ENCODE results near the gene MAPK12.
A peak's percentile ranks its signal among the peaks of the same experiment; 100 is the strongest.

The MAPK12 gene

DNA sequence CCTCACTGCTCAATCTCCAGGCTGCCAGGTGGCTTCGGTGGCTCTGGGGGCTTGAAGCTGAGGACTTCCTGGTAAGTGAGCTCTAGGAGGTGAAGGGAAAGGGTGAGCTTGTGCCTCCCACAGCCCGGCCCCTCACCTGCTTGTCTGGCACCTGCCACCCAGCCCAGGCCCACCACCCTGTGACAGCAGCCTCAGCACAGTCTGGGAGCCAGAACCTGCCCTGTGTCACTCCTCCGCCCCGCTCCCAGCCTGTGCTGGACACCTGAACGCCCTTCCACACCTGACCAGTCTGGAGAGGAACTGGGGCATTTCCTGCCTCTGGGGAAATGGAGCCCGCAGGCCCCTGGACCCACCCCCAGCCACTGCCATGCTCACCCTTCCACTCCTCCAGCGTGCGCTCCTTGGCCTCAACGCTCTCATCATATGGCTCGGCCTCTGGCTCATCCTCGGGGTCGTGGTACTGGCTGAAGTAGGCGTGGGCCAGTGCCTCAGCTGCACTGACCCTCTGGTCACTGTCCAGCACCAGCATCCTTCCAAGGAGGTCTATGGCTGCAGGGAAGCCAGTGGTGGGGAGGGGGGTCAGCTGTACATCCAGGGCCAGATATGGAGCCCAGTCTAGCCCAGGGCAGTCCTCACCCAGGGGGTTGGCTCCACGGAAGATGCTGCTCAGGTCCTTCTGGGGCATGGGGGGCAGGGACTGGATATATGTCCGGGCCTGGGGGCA is 3.6 kb upstream of the MAPK12 start:
- DNase-seq, result no peak

DNA sequence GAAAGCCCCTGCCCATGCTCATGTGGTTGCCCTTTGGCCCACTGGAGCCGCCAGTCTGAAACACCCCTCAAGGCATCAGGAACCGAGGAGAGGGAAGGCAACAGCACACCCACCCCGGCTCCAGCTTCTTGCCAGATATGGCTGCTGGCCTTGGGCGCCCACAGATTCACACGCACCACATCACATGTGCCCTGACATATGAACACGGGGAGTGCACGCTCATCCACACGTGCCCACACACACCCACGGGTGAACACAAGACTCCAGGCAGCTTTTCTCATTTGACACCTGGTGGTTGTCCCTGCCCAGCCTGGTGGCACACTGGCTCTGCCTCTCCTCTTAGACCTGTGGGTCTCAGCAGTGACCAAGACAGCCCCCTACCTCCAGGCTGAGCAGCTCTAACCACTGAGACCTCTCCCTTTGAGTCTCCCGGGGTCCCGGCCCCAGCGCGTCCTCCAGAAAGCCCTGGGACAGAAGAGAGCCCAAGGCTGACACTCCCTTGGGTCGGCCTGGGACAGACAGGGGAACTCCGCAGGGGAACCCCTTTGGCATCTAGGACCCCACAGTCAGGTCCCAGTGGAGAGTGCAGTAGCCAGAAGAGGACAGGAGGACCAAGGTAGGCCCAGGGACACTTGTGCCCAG is 2.7 kb upstream of the MAPK12 start:
- DNase-seq, result no peak

DNA sequence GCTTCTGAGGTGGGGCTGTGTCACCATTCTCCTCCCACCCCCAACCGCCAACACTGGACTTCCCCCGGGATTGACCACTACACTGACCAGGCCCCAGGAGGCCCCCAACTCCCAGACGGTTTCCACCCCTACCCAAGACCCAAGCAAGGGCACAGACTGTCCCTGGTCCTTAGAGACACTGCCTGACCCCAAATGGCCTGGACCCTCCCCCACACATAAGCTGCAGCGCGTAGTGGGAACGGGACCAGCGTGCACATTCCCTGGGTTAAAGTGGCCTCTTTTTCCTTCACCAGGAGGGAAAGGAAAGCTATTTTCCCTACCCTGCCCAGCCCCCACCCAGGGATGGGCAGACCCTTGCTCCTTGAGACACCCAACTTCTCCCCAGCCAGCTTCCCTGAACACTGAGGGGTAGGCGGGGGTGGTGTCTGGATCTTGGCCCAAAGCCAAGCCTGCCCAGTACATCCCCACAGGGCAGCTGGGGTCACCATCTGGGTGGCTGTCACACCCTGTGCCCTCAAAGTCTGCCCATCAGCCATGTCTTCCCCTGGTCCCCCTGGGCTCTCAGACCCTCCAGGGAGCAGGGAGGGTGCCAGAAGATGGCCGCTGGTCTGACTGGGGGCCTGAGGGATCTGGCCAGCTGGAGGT is 1.6 kb upstream of the MAPK12 start:
- no peak for DNase-seq

DNA sequence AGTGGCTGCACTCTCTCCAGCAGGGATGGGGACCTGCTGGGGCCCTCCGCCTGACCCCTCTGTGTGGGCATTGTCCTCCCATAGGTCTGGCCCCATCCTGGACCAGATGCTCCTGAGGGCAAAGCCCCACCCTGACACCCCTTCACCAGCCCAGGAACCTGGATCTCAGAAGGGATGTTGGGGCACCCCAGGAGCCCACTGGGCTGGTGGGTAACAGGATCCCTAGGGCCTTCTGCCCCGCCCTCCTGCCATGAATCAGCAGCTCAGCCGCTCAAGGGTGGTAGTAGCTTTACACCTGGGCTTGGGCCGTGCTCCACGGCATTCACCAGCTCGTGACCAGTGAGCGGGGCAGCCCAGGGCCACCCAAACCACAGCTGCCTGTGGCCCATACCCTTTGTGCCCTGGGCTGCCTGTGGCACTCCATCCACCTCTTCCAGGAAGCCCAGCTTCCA is 1.0 kb upstream of the MAPK12 start:
- no peak for DNase-seq

DNA sequence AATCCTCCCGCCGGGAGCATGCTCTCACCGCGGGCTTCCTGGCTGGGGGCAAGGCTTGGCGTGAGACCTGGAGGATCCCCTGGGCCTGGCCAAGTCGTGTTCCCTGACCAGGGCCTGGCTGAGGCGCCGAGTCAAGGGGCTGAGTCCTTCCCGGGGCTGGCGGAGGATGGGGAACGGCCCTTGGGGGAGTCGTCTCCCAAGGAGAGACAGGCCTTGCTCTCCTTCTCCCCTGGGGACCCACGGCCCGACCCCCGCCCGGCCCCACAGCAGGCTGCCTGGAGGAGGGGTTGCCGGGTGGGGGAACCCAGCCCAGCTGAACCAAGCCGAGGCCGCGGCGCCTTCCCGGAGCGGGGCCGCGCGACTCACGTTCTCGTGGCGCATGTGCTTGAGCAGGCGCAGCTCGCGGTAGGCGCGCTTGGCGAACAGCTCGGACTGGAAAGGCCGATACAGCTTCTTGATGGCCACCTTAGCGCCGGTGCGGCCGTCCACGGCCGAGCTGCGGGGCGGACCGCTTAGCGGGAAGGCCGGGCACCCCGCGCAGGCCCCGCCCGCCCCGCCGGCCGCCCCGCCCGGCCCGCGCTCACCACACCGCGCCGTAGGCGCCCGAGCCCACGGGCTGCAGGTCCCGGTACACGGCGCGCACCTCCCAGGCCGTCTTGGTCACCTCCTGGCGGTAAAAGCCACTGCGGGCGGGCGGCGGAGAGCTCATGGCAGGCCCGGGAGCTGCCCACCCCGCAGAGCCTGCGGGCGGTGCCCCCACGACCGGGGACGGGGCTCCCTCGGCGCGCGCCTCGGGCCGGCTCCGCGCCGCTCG is 475 bp downstream of the MAPK12 start:
- DNase-seq, result no peak

DNA sequence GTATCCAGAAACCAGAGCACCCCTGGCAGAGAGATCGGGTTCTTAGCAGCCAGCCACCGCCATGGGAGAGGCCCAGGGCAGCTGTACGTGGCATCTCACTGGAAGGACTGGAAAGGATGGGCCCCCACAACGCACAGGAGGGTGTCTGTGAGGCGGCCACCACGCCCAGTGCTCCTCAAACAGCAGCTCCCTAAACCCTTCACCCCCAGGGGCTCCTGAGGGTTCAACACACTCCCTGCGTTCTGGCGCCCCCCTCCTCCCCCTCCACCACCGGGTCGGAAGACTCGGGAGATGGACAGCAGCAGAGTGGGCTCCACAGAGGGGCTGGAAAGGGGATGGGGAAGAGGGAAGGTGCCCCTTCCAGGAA is 1.1 kb downstream of the MAPK12 start:
- DNase-seq, result no peak

DNA sequence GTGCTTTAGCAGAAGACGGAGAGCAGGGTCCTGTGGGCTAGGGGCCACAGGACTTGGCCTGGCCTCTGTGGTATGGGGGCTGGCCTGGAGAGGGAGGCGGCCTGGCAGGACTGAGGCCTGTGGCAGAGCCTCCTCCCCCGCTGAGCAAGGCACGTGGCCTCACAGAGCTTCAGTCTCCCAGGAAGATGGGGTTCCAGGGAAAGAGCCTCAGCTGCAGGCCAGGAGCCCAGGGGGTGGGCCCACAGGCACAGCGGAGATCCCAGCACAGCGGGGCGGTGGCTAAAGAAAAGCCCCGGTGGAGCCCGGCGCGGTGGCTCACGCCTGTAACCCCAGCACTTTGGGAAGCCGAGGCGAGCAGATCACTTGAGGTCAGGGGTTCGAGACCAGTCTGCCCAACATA is 2.2 kb downstream of the MAPK12 start:
- no peak for DNase-seq

DNA sequence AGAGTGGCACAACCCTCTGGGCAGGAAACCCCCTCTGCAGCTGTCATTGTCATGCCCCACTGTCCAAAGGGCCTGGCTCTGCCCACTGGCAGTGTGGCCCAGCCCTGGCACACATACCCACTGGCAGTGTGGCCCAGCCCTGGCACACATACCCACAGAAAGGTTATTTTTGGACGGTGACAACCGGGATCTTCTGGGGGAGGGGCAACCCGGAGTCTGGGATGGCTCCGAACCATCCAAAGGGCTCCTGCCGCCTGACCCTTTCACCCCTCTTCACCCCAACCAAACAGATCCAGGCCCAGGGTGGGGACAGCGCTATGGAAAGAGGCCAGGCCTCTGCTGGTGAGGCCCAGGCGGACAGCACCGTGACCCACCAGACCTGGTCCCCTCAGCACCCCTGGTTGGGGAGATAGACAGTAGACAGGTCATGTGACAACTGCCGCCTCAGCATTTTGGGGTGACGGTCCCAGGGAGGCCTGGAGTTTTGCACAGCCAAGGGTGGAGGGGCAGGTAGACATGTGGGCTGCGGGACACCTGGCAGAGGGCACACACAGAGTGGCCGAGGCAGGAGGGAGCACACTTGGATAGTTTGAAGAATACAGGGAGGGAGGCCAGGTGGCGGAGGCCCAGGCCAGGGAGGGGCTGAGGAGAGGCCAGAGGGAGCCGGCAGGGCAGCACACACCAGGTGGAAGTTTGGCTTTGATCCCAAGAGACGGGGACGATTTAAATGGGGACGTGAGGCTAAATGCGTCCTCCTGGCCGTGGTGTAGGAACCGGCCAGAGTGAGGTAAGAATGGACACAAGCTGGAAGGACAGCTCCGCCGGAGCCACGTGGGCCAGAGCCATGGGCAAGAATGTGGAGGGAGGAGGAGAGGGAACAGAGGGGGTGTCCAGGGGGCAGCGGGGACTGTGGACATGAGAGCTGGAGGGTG is 2.9 kb downstream of the MAPK12 start:
- no peak for DNase-seq

DNA sequence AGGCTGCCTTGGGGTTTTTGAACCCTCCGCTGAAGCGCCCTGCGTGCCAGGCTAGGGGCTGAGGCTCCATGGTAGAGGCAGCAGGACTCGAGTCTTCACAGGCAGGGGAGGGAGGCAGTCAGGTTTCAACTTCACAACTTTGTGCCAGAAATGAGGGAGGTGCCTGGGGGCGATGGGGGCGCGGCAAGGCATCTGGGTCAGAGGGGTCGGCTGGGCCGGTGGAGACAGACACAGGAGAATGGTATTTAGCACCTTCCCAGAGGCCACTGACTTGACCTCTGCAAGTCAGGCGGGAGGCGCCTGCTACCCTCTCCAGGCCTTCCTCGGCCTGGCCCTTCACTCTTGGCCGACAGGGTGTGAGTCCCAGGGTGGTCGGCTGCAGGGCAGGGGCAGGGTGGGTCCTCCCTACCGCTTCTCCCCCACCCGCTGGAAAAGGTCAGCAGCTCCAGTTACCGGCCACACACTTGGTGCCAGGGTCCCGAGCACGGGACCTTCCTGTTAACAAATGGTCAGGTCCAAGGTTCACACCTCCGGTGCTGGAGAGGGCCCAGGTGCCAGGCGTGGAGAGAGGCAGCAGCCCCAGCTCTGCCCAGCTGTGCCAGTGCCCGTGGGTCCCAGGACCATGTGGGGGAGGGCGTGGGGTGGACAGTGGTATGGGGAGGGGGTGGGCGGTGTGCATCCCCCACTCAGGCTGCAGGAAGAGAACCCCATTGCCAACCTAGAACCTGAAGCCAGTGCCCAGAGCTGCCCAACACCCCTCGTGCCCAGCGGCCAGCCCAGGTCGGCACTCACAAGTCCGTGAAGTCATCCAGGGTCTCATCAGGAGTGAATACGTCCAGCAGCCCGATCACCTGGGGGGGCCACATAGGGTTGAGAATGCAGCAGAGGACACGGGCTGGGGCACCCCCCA is 3.8 kb downstream of the MAPK12 start:
- no peak for DNase-seq

DNA sequence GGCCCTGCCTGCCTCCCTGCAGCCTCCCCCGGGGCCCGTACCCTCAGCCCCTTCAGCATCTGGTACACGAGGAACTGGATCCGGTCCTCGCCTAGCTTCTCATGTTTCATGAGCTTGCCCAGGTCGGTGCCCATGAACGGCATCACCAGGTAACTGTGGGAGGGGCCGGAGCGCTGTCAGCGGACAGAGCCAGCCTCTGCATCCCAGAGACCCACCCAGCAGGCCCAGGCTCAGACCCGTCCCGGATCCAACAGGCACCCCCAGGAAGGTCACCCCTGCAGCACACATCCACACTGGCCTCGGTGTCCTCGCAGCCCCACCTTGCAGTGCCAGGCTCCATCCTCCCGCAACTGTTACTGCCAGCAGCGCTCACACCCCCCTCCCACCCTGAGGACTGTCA is 4.4 kb downstream of the MAPK12 start:
- no peak for DNase-seq

DNA sequence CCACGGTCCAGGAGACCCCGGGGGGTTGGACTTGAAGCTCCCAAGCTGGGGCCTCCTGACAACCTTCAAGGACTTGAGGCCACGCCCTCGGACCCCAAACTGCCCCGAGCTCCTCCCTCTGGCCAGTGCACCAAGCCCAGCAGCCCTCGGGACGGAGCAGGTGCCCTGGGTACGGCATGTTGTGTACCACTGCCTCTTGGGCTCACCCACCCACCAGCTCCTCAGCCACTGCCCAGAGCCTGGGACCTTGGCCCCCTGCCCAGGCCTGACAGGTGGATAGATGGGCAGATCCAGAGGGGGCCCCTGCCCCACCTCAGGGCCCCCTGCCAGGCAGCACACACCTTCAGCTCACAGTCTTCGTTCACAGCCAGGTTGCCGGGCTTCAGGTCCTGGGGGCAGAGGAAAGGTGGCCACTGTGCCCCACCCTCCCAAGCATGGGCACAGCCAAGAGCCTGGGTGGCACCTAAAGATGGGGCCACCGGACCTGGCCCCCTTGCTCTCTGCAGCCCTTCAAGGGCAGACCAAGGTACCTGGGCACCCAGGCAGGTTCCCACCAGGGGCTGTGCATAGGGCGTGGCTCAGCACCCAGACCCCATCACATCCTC is 5.1 kb downstream of the MAPK12 start:
- DNase-seq, result no peak

DNA sequence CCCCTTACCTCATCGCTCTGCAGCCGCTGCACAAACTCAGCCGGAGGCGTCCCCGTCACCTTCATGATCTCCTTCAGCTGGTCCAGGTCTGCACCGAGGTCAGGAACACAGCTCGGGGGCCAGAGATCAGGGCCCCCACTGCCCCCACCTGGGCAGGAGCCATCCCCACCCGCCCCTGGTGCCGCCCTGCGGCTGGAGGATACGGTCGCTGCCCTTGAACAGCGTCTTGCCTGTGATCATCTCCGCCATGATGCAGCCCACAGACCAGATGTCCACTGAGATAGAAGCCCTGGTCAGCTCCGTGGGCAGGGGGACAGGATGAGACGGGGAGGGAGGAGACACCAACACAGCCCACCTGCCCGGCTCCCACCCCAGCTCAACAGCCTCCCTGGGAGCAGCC is 5.9 kb downstream of the MAPK12 start:
- no peak for DNase-seq

DNA sequence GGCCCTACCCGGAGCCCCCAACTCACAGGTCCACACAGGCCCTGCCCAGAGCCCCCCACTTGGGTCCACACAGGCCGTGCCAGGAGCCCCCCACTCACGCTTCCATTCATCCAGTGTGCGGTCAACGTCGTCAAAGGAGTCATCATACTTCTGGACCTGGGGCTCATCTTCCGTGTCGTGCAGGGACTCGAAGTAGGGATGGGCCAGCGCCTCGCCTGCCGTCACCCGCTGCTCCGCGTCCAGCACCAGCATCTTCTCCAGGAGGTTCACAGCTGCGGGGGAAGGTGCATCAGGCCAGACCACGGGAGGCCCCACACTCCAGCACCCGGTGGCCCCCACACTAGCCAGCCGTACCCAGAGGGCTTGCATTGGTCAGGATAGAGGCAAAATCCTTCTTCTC is 6.4 kb downstream of the MAPK12 start:
- no peak for DNase-seq

DNA sequence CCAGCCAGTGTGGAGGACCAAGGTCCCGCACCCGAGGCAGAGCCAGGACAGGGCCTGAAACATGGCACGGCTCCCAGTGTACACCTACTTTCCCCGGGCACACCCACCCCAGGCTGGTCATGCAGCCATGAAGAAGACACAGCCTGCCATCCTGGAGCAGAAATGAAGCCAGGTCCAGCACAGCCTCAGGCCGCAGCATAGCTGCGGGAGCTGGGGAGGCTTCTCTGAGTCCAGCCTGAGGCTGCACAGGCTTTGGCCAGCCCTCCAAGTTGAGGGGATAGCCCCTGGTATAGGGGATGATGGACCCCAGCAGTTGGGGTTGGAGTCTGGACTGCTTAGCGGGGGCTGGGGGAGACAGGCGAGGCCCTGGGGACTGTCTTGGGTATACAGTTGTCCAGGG is 7.5 kb downstream of the MAPK12 start:
- no peak for DNase-seq

DNA sequence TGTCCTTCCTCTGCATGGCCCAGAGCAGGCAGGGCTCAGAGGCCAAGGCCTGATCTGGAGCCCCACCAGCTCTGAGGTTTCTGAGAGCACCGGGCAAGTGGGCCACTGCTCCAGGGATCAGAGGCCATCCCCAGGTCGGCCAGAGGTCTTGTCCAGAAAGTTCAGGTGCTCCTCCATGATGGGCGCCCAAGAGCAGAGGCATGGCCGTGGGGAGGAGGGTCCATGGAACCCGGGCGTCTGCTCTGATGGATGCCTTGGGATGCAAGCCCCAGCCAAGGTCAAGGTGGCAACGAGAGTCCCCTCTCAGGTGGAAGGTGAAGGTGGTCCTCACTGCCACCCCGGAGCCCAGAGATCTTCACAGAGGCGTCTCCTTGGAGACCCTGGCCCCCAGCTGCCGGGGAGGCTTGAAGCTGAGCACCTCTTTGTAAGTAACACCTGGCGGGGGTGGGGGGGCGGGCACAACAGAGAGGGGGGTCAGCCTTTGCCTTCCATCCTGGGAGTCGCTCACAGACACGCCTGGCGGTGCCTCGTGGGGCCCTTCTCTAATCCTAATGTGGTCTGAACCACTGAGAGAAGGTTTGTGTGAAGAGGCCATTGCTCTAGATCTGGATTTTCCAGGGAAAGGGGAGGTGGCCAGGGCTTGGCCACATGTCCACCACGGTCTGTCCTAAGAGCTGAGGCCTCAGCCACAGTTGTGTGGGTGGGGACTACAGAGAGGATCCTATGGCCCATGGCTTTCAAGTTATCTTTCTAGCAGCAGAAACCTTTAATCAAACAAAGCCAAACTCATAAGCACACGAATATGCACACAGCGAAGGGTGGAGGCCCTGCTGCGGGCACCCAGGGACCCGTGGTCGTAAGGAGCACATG is 8.2 kb downstream of the MAPK12 start:
- DNase-seq, result no peak

DNA sequence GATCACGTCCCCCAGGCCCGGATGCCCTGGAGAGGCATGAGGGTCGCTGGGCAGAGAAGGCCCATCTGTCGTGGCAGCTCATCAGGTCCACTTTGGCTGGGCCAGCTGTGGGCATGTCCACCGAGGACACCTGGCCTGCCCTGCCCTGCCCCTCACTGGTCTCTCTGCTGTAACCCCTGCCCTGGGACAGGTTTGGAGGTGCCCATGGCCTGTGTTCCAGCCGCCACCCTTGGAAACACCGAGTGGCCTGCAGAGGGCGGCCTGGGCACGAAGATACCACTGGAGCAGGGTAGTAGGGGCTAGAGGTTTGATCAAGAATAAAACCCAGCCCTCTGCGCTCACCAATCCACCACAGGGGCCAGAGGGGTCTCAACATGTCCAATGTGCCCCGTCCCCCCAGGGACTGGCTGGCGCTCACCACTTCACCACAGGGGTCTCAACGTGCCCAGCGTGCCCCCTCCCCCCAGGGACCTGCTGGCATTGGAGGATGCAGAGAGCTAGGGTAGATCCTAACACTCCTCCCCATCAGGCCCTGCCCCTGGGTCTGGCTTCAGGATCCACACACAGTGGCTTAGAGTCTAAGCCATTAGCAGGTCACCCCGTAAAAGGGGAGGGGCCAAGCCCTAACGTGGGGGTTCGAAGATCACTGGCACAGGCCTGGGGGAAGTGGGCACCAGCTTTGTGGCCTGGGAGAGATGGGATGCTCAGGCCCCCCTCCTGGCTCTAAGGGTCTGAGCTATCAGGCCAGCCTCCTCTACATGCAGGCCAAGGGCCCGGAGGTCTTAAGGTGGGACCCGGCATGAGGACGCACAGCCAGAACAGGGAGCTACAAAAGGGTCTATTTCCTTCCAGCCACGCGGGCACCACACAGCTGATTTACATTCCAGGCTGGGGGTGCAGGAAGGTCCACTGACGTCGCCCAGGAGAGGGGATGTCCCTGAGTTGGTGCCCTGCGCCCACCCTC is 9.1 kb downstream of the MAPK12 start:
- peak; percentile 80 for DNase-seq

DNA sequence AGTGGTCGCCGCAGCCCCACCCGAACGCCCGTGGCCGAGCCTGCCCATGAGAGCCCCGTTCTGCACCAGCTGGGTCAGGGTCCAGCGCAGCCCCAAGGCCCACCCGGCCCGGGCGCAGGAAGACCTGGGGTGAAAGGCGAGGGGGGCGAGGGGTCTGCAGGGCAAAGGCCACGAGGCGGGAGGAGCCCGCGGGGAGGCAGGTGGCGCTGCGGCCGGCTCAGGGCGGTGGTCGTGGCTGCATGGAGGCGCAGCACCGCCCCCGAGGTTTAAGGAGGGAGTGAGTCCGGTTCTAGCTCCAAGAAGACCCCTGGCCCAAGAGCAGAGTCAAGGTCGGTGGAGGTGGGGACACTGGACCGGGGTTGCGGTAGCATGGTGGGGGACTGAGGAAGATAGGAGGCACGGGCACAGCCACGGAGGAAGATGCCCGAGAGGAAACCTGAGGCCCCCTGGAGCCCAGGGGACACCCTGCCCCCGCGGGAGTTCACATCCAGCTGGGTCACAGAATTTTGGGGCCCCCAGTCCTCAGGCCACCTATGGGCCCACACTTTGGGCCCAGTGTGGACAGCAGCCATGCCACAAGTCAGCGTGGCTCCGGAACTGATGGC is 9.9 kb downstream of the MAPK12 start:
- DNase-seq, result peak; percentile 22
